Naive B cell (primary cell): Measurements from ENCODE around the gene OSBPL9. TPM values are rescaled to one million over a fixed set of nuclear protein-coding genes. Genes with fewer than 3 reads are reported as not detected.
A peak's percentile ranks its signal among the peaks of the same experiment; 100 is the strongest.
"Not testable (repeated sequence)": the region's sequence is repeated elsewhere in the genome, so short reads cannot be mapped to it uniquely, and the experiment has no call there.

ENCODE experiments used
- ATAC-seq, 2 donors: fragments of 150-1000 bp; cut with Tn5 transposase; 2 replicates each; pipeline ENCODE4 v1.10.0; 2021; ENCODE audit warnings: low read depth in 2 of 2, mild to moderate bottlenecking in 2 of 2, moderate library complexity in 2 of 2
- DNase-seq: peaks from one replicate; pipeline ENCODE4 v3.0.0; 2022
- H3K27ac Mint-ChIP-seq, 6 donors: one replicate each; pipeline ENCODE4 v1.8.0; 2020 to 2022; ENCODE audit warnings: mild to moderate bottlenecking in 6 of 6, mixed read lengths in 6 of 6, moderate library complexity in 5 of 6, inconsistent platforms in 2 of 6
- H3K27me3 Mint-ChIP-seq, 3 donors: one replicate each; pipeline ENCODE4 v1.8.0; 2021 to 2022; ENCODE audit warnings: mixed read lengths in 3 of 3, mild to moderate bottlenecking in 1 of 3
- H3K36me3 Mint-ChIP-seq, 2 donors: one replicate each; pipeline ENCODE4 v1.8.0; 2020 to 2022; ENCODE audit warnings: mixed read lengths in 2 of 2, inconsistent platforms in 1 of 2, mild to moderate bottlenecking in 1 of 2
- H3K4me1 Mint-ChIP-seq, 3 donors: one replicate each; pipeline ENCODE4 v1.8.0; 2020 to 2022; ENCODE audit warnings: mixed read lengths in 3 of 3, inconsistent platforms in 1 of 3, mild to moderate bottlenecking in 1 of 3, moderate library complexity in 1 of 3
- H3K4me3 Mint-ChIP-seq, 8 donors: one replicate each; pipeline ENCODE4 v1.8.0; 2020 to 2022; ENCODE audit warnings: mild to moderate bottlenecking in 8 of 8, mixed read lengths in 8 of 8, moderate library complexity in 8 of 8, inconsistent platforms in 2 of 8
- H3K9me3 Mint-ChIP-seq, 7 donors: one replicate each; pipeline ENCODE4 v1.8.0; 2020 to 2022; ENCODE audit warnings: mixed read lengths in 7 of 7, mild to moderate bottlenecking in 5 of 7, inconsistent platforms in 2 of 7, moderate library complexity in 1 of 7
- polyA plus RNA-seq, 6 donors: library from polyadenylated mRNA; unstranded; fragments of 300-500 nt; fragmentation: Illumina TruSeq; gene quantifications; one replicate each; pipeline ENCODE4 v1.2.3, GENCODE V29; 2021; ENCODE audit warnings: low read depth in 6 of 6

OSBPL9 gene
- polyA plus RNA-seq, 6 donors from 2014 or later, result 46.7 to 77.8 (median 52.9) TPM

- H3K27ac Mint-ChIP-seq, result no peak overlapping the region
- peaks cover 0 to 16% of the 10 kb centered on the region in 2 donors for H3K36me3 Mint-ChIP-seq
- H3K27me3 Mint-ChIP-seq, result no peaks in the 10 kb centered on the region
- no peak overlapping the region for H3K4me3 Mint-ChIP-seq
- DNase-seq (no peak), ATAC-seq (no peak)
- H3K4me1 Mint-ChIP-seq, result peaks cover 26 to 38% (median 30%) of the 10 kb centered on the region in 3 donors
- no peaks in the 10 kb centered on the region for H3K9me3 Mint-ChIP-seq
These were observed 14.9 kb downstream of the OSBPL9 start for GRCh38 chr1:51631747-51632146.

GRCh38 chr1:51634618-51635017, 17.7 kb downstream of the OSBPL9 start:
- Mint-ChIP-seq H3K27me3 (no peaks in the 10 kb centered on the region), H3K4me1 (peaks cover 17 to 28% (median 26%) of the 10 kb centered on the region in 3 donors), H3K4me3 (no peak overlapping the region), H3K27ac (peak overlapping the region in 3 of 6 donors; percentile 16 to 22 (median 18)), H3K36me3 (peaks cover 0 to 9% of the 10 kb centered on the region in 2 donors), H3K9me3 (no peaks in the 10 kb centered on the region)
- ATAC-seq (no peak), DNase-seq (no peak)

- no peaks in the 10 kb centered on the region for H3K27me3 Mint-ChIP-seq
- H3K4me1 Mint-ChIP-seq, result peaks cover 17 to 28% (median 22%) of the 10 kb centered on the region in 3 donors
These were observed 18.7 kb downstream of the OSBPL9 start for GRCh38 chr1:51635615-51636014.

GRCh38 chr1:51636191-51636590, 19.3 kb downstream of the OSBPL9 start:
- Mint-ChIP-seq H3K27me3 (no peaks in the 10 kb centered on the region), H3K9me3 (no peaks in the 10 kb centered on the region), H3K27ac (no peak overlapping the region), H3K4me3 (peak overlapping the region in 1 of 8 donors; percentile 47), H3K36me3 (peaks cover 0 to 9% of the 10 kb centered on the region in 2 donors), H3K4me1 (peaks cover 17 to 28% (median 19%) of the 10 kb centered on the region in 3 donors)
- no peak for DNase-seq
- no peak for ATAC-seq

More at GRCh38 chr1:51635615-51636014, 18.7 kb downstream of the OSBPL9 start:
- no peak for DNase-seq
- Mint-ChIP-seq H3K4me3 (no peak overlapping the region), H3K36me3 (peaks cover 0 to 9% of the 10 kb centered on the region in 2 donors), H3K9me3 (no peaks in the 10 kb centered on the region), H3K27ac (no peak overlapping the region)
- no peak for ATAC-seq

GRCh38 chr1:51636764-51637522, 20.1 kb downstream of the OSBPL9 start:
- no peaks in the 10 kb centered on the region for H3K27me3 Mint-ChIP-seq
- DNase-seq, result no peak
- no peak overlapping the region for H3K4me3 Mint-ChIP-seq
- no peak for ATAC-seq
- no peak overlapping the region for H3K27ac Mint-ChIP-seq
- H3K36me3 Mint-ChIP-seq, result peaks cover 0 to 9% of the 10 kb centered on the region in 2 donors
- no peaks in the 10 kb centered on the region for H3K9me3 Mint-ChIP-seq
- H3K4me1 Mint-ChIP-seq, result peaks cover 17 to 28% (median 19%) of the 10 kb centered on the region in 3 donors

GRCh38 chr1:51638350-51638749, 21.5 kb downstream of the OSBPL9 start:
- Mint-ChIP-seq H3K4me3 (no peak overlapping the region), H3K9me3 (peaks cover 0 to 2% (median 0%) of the 10 kb centered on the region in 7 donors), H3K27me3 (no peaks in the 10 kb centered on the region), H3K27ac (no peak overlapping the region), H3K4me1 (peaks cover 21 to 30% (median 24%) of the 10 kb centered on the region in 3 donors), H3K36me3 (peaks cover 5 to 17% of the 10 kb centered on the region in 2 donors)
- ATAC-seq (no peak), DNase-seq (no peak)

- peaks cover 12 to 14% of the 10 kb centered on the region in 2 donors for H3K36me3 Mint-ChIP-seq
- no peaks in the 10 kb centered on the region for H3K27me3 Mint-ChIP-seq
- peaks cover 17 to 26% (median 18%) of the 10 kb centered on the region in 3 donors for H3K4me1 Mint-ChIP-seq
- H3K4me3 Mint-ChIP-seq, result no peak overlapping the region
- DNase-seq (no peak), ATAC-seq (no peak)
- H3K27ac Mint-ChIP-seq, result no peak overlapping the region
- peaks cover 0 to 2% (median 0%) of the 10 kb centered on the region in 7 donors for H3K9me3 Mint-ChIP-seq
These were observed 22.8 kb downstream of the OSBPL9 start for GRCh38 chr1:51639694-51640093.

GRCh38 chr1:51641096-51641495, 24.2 kb downstream of the OSBPL9 start:
- ATAC-seq, result no peak
- no peaks in the 10 kb centered on the region for H3K27me3 Mint-ChIP-seq
- DNase-seq, result no peak
- H3K4me3 Mint-ChIP-seq, result no peak overlapping the region
- peaks cover 15 to 23% (median 20%) of the 10 kb centered on the region in 3 donors for H3K4me1 Mint-ChIP-seq
- H3K27ac Mint-ChIP-seq, result no peak overlapping the region
- H3K36me3 Mint-ChIP-seq, result peaks cover 12 to 17% of the 10 kb centered on the region in 2 donors
- H3K9me3 Mint-ChIP-seq, result peaks cover 0 to 2% (median 0%) of the 10 kb centered on the region in 7 donors

GRCh38 chr1:51642739-51643142, 25.8 kb downstream of the OSBPL9 start:
- Mint-ChIP-seq H3K27me3 (no peaks in the 10 kb centered on the region), H3K36me3 (peaks cover 12 to 18% of the 10 kb centered on the region in 2 donors), H3K4me3 (no peak overlapping the region), H3K27ac (no peak overlapping the region), H3K4me1 (peaks cover 17 to 27% (median 20%) of the 10 kb centered on the region in 3 donors), H3K9me3 (peaks cover 0 to 2% (median 0%) of the 10 kb centered on the region in 7 donors)
- ATAC-seq (no peak), DNase-seq (no peak)

- no peak for DNase-seq
- Mint-ChIP-seq H3K27ac (peak overlapping the region in 4 of 6 donors; percentile 3 to 84 (median 56)), H3K9me3 (peaks cover 0 to 2% (median 0%) of the 10 kb centered on the region in 7 donors), H3K4me1 (peaks cover 20 to 24% (median 24%) of the 10 kb centered on the region in 3 donors), H3K36me3 (peaks cover 12 to 18% of the 10 kb centered on the region in 2 donors), H3K4me3 (no peak overlapping the region), H3K27me3 (no peaks in the 10 kb centered on the region)
- ATAC-seq, result no peak
These were observed 26.5 kb downstream of the OSBPL9 start for GRCh38 chr1:51643362-51643761.

GRCh38 chr1:51644020-51644419, 27.1 kb downstream of the OSBPL9 start:
- H3K36me3 Mint-ChIP-seq, result peaks cover 12 to 18% of the 10 kb centered on the region in 2 donors
- peaks cover 19 to 27% (median 24%) of the 10 kb centered on the region in 3 donors for H3K4me1 Mint-ChIP-seq
- ATAC-seq (no peak), DNase-seq (no peak)
- peak overlapping the region in 1 of 8 donors; percentile 2 for H3K4me3 Mint-ChIP-seq
- H3K27ac Mint-ChIP-seq, result peak overlapping the region in 1 of 6 donors; percentile 33
- peaks cover 0 to 2% (median 0%) of the 10 kb centered on the region in 7 donors for H3K9me3 Mint-ChIP-seq
- no peaks in the 10 kb centered on the region for H3K27me3 Mint-ChIP-seq

- H3K4me1 Mint-ChIP-seq, result peaks cover 14 to 34% (median 27%) of the 10 kb centered on the region in 3 donors
- no peak for ATAC-seq
- no peak for DNase-seq
- H3K27me3 Mint-ChIP-seq, result no peaks in the 10 kb centered on the region
- H3K4me3 Mint-ChIP-seq, result no peak overlapping the region
- H3K27ac Mint-ChIP-seq, result no peak overlapping the region
- H3K36me3 Mint-ChIP-seq, result peaks cover 12 to 18% of the 10 kb centered on the region in 2 donors
- H3K9me3 Mint-ChIP-seq, result peaks cover 0 to 2% (median 0%) of the 10 kb centered on the region in 7 donors
These were observed 27.8 kb downstream of the OSBPL9 start for GRCh38 chr1:51644533-51645197.

- Mint-ChIP-seq H3K4me1 (peaks cover 14 to 42% (median 27%) of the 10 kb centered on the region in 3 donors), H3K36me3 (peaks cover 12 to 18% of the 10 kb centered on the region in 2 donors)
- H3K27ac Mint-ChIP-seq, H3K27me3 Mint-ChIP-seq, H3K4me3 Mint-ChIP-seq, H3K9me3 Mint-ChIP-seq, ATAC-seq, DNase-seq: not testable (repeated sequence)
These were observed 29.7 kb downstream of the OSBPL9 start for GRCh38 chr1:51646592-51646991.
